OCI-LY1 (cell line): ENCODE measurements around the gene FAM20C.

Source experiments
- H2AFZ ChIP-seq: fragments of 200-600 bp; sonication (generic), shearing (Covaris generic); 2 replicates; pipeline ENCODE4 v1.6.0; 2014; ENCODE audit warnings: antibody characterized with exemption, mild to moderate bottlenecking, low read length
- H3F3A ChIP-seq: fragments of 200-600 bp; sonication (generic), shearing (Covaris generic); 2 replicates; pipeline ENCODE4 v1.6.0; 2014; ENCODE audit warnings: mild to moderate bottlenecking, antibody characterized with exemption, low read length, moderate library complexity; ENCODE audit not compliant: insufficient read depth
- H3K27ac ChIP-seq: fragments of 200-600 bp; sonication (generic); 2 replicates; pipeline ENCODE4 v1.5.1; 2014; ENCODE audit warnings: low read length, mixed run types, mild to moderate bottlenecking, low read depth; ENCODE audit not compliant: poor library complexity, severe bottlenecking
- H3K27me3 ChIP-seq: fragments of 200-600 bp; sonication (generic); 2 replicates; pipeline ENCODE4 v1.6.0; 2014; ENCODE audit warnings: antibody characterized with exemption, mild to moderate bottlenecking, low read length, moderate library complexity; ENCODE audit not compliant: insufficient read depth
- H3K36me3 ChIP-seq: fragments of 200-600 bp; sonication (generic); 2 replicates; pipeline ENCODE4 v1.6.1; 2014; ENCODE audit warnings: mild to moderate bottlenecking, antibody characterized with exemption, low read length, moderate library complexity, mixed read lengths; ENCODE audit not compliant: insufficient read depth
- H3K4me1 ChIP-seq: fragments of 200-600 bp; sonication (generic); 2 replicates; pipeline ENCODE4 v1.5.1; 2014; ENCODE audit warnings: mild to moderate bottlenecking, low read length, moderate library complexity; ENCODE audit not compliant: insufficient read depth, severe bottlenecking
- H3K4me2 ChIP-seq: fragments of 200-600 bp; sonication (generic), shearing (Covaris generic); 2 replicates; pipeline ENCODE4 v1.6.1; 2014; ENCODE audit warnings: low read length
- H3K4me3 ChIP-seq: fragments of 200-600 bp; sonication (generic); 2 replicates; pipeline ENCODE4 v1.5.1; 2014; ENCODE audit warnings: low read length, low read depth, mild to moderate bottlenecking, mixed read lengths; ENCODE audit not compliant: poor library complexity, severe bottlenecking
- H3K79me2 ChIP-seq: fragments of 200-600 bp; shearing (Covaris generic); 2 replicates; pipeline ENCODE4 v1.6.1; 2016; ENCODE audit warnings: mixed run types, low read length, mixed read lengths; ENCODE audit not compliant: insufficient read depth
- H3K9ac ChIP-seq: fragments of 200-600 bp; sonication (generic), shearing (Covaris generic); 2 replicates; pipeline ENCODE4 v1.6.1; 2014; ENCODE audit warnings: mild to moderate bottlenecking, low read length, mixed read lengths
- H3K9me2 ChIP-seq: fragments of 200-600 bp; sonication (generic), shearing (Covaris generic); 2 replicates; pipeline ENCODE4 v1.6.1; 2014; ENCODE audit warnings: low read depth, mild to moderate bottlenecking, low read length, mixed read lengths
- H3K9me3 ChIP-seq: fragments of 200-600 bp; shearing (Covaris generic); 2 replicates; pipeline ENCODE4 v1.6.1; 2014; ENCODE audit warnings: low read length, mixed read lengths
- H4K20me1 ChIP-seq: fragments of 200-600 bp; sonication (generic), shearing (Covaris generic); 2 replicates; pipeline ENCODE4 v1.6.0; 2016; ENCODE audit warnings: mild to moderate bottlenecking, low read length; ENCODE audit not compliant: insufficient read depth
- EZH2 ChIP-seq: fragments of 200-600 bp; sonication (generic), shearing (Covaris generic); IDR thresholded peaks from 2 replicates; pipeline ENCODE4 v1.8.0; 2017; ENCODE audit warnings: borderline replicate concordance, mixed run types, mild to moderate bottlenecking, antibody characterized with exemption, low read length, moderate library complexity, mixed read lengths
- TF ChIP-seq, protein P1 (sequence below): fragments of 200-600 bp; sonication (generic), shearing (Covaris generic); IDR thresholded peaks from 2 replicates; pipeline ENCODE4 v1.5.1; 2017; ENCODE audit warnings: mild to moderate bottlenecking, antibody characterized with exemption, low read length, moderate library complexity, mixed read lengths

The FAM20C gene

DNA sequence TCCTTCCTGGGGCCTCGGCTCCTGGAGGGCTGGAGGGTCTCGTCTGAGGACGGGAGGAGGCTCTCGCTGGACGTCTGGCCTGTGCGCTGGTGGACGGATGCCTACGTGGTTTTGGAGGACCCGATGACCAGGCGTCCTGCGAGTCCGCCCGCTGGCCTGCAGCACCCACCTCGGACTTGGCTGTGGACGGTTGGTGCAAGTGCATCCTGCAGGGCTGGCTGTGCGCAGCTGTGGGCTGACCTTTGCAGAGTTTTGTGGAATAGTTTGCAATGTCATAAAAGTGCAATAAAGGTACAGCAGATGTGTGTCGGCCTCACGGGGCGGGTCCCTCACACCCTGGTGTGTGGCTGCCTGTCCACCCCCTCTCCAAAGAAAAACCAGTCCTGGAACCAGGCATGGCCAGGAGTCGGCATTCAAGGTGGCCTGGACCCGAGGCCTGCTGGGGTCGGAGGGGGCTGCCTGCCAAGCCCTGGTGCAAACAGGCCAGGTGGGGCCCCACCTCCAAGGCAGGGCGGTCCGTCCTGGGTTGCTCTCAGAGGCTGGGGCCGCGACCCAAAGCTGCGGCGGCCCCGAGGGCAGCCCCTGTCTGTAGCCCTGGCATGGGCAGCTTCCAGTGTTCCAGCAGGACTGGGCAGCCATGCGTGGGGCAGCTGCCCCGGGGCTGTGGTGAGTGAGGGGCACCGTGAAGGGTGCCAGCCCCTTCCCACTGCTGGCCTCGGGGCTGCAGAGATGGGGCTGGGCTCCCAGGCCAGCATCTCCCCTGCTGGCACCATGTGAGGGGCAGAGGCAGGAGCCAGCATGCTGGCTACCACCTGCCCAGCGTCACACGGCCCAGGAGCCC lies 68.3 kb downstream of the FAM20C start:
- H3K27me3 ChIP-seq = no peaks in the 10 kb centered on the region
- no peaks in the 10 kb centered on the region for H3K9me2 ChIP-seq
- no peak for TF ChIP-seq EZH2
- TF ChIP-seq, protein P1, sequence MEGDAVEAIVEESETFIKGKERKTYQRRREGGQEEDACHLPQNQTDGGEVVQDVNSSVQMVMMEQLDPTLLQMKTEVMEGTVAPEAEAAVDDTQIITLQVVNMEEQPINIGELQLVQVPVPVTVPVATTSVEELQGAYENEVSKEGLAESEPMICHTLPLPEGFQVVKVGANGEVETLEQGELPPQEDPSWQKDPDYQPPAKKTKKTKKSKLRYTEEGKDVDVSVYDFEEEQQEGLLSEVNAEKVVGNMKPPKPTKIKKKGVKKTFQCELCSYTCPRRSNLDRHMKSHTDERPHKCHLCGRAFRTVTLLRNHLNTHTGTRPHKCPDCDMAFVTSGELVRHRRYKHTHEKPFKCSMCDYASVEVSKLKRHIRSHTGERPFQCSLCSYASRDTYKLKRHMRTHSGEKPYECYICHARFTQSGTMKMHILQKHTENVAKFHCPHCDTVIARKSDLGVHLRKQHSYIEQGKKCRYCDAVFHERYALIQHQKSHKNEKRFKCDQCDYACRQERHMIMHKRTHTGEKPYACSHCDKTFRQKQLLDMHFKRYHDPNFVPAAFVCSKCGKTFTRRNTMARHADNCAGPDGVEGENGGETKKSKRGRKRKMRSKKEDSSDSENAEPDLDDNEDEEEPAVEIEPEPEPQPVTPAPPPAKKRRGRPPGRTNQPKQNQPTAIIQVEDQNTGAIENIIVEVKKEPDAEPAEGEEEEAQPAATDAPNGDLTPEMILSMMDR = no peak
- no peaks in the 10 kb centered on the region for H3K79me2 ChIP-seq
- H3K27ac ChIP-seq = no peak overlapping the region
- H2AFZ ChIP-seq = no peak overlapping the region
- peaks cover 3% of the 10 kb centered on the region; the same call in 1 of the 2 replicates for H3K9me3 ChIP-seq
- no peaks in the 10 kb centered on the region for H4K20me1 ChIP-seq
- no peaks in the 10 kb centered on the region for H3K4me1 ChIP-seq
- no peak overlapping the region for H3K9ac ChIP-seq
- H3K4me2 ChIP-seq = no peak overlapping the region
- peaks cover 13% of the 10 kb centered on the region; the same call in 1 of the 2 replicates for H3F3A ChIP-seq
- H3K36me3 ChIP-seq = no peaks in the 10 kb centered on the region
- no peak overlapping the region for H3K4me3 ChIP-seq

- H3K4me1 ChIP-seq = no peaks in the 10 kb centered on the region
- H3K9me3 ChIP-seq = peaks cover 3% of the 10 kb centered on the region; the same call in 1 of the 2 replicates
- TF ChIP-seq, protein P1 = no peak
- no peak for TF ChIP-seq EZH2
- H3F3A ChIP-seq = peaks cover 13% of the 10 kb centered on the region; the same call in 1 of the 2 replicates
- H3K9ac ChIP-seq = no peak overlapping the region
- no peak overlapping the region for H3K4me3 ChIP-seq
- H3K79me2 ChIP-seq = no peaks in the 10 kb centered on the region
- no peak overlapping the region for H3K27ac ChIP-seq
- no peaks in the 10 kb centered on the region for H4K20me1 ChIP-seq
- H3K27me3 ChIP-seq = no peaks in the 10 kb centered on the region
- H3K36me3 ChIP-seq = no peaks in the 10 kb centered on the region
- no peak overlapping the region for H2AFZ ChIP-seq
- H3K4me2 ChIP-seq = no peak overlapping the region
- no peaks in the 10 kb centered on the region for H3K9me2 ChIP-seq
Measured at GRCh38 chr7:261341-262250, 69.2 kb downstream of the FAM20C start.

- Histone ChIP-seq H3K27ac (no peak overlapping the region), H3K4me3 (no peak overlapping the region), H3K4me2 (no peak overlapping the region), H3K36me3 (no peaks in the 10 kb centered on the region), H3K79me2 (no peaks in the 10 kb centered on the region), H3K9ac (no peak overlapping the region), H4K20me1 (no peaks in the 10 kb centered on the region), H3K4me1 (no peaks in the 10 kb centered on the region), H3K27me3 (no peaks in the 10 kb centered on the region), H3K9me3 (peaks cover 3% of the 10 kb centered on the region; the same call in 1 of the 2 replicates), H3K9me2 (no peaks in the 10 kb centered on the region), H2AFZ (no peak overlapping the region), H3F3A (peaks cover 13% of the 10 kb centered on the region; the same call in 1 of the 2 replicates)
- TF ChIP-seq, protein P1 = no peak
- TF ChIP-seq EZH2 = no peak
Measured at GRCh38 chr7:262251-262572, 69.8 kb downstream of the FAM20C start.
